Stimulated activated CD8-positive, alpha-beta memory T cell treated with anti-CD3 and anti-CD28 coated beads, Interleukin-15, amount 100 ng/mL, for 1 hour (primary cell): ENCODE results near the gene TWIST2.

Experiments
- DNase-seq: peaks from one replicate; pipeline ENCODE4 v3.0.0-alpha.2; 2020; ENCODE audit warnings: low read depth

TWIST2 gene

DNA sequence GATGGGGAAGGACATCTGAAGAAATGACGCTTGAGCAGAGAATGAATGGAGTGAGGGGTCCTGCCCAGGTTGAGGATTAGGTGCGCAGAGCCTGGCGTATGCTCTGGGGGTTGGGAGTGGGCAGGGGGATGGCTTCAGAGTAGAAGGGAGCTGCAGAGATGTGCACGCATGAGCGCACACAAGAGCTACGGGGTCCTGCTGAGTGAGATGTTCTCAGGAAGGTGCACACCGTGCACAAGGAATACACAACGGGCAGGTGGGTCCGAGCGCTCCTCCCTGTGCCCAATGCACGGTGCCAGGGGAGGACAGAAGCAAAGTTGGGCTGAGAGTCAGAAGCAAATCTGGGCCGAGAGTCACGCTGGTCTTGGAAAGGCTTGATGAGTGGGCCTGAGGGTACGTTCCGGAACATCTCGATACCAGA lies 25.5 kb downstream of the TWIST2 start:
- no peak for DNase-seq

DNA sequence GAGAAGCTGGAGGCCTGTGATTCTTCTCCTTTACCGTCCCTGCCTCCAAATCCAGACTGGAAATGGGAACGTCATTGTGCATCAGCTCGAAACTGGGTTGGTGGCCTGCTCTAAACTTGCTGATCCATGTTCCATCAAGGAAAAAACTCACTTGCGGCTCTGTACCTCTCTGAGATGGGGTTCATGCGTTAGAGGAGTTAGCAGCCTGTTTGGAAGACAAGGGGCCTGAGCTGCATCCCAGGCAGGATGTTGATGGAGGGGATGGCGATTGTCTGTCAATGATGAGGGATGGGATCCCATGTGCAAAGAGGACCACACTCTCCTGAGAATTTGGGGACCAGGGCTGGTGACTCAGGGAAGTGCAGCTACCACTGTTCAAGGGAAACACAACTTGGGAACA lies 26.0 kb downstream of the TWIST2 start:
- no peak for DNase-seq

DNA sequence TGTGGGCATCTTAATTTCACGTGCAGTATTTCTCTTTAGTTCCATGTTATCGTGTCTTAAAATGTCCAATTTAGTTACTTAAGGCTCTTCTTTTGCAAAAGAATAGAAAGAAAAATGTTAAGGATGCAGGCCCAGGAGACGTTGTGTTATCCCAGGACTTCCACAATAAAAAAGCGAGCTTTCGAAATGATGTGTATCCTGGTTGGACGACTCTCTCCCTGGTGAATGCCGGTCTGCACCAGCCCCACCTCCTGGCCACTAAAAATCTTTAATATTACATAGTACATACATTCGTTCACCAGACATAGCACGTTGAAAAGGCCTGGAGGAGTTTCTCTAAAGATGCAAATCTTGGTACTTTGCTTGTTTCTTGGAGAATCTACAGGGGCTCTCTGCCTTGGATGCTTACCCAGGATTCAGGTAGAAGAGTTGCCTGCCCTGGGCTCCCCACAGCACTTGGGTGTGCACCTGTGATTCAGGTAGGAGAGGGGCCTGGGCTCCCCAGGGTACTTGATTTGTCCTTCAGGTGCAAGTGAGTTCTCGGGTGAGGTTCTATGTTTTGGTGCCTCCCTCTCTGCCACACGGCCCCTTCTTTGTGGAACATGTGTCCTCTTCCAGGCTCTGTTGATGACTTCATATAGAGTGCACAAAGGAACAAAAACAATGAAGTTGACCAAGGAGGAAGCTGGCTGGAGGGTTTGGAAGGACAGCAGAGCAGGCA lies 26.6 kb downstream of the TWIST2 start:
- no peak for DNase-seq

DNA sequence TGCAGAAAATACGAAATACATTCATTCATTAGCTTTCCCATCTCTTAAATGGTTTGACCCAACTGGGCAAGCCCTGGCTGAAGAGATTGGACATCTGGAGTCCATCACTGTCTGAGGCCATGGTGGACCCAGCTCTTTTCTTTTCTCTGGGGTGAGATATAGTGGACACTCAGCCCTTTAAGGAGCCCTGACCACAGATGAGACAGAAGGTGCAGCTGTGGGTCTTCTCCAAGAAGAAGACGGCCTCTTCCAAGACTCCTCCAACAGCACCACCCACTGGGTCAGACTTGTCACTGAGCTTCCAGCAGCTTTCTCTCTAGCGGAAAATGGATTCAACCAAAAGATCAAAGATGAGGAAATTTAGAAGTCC lies 27.2 kb downstream of the TWIST2 start:
- no peak for DNase-seq

DNA sequence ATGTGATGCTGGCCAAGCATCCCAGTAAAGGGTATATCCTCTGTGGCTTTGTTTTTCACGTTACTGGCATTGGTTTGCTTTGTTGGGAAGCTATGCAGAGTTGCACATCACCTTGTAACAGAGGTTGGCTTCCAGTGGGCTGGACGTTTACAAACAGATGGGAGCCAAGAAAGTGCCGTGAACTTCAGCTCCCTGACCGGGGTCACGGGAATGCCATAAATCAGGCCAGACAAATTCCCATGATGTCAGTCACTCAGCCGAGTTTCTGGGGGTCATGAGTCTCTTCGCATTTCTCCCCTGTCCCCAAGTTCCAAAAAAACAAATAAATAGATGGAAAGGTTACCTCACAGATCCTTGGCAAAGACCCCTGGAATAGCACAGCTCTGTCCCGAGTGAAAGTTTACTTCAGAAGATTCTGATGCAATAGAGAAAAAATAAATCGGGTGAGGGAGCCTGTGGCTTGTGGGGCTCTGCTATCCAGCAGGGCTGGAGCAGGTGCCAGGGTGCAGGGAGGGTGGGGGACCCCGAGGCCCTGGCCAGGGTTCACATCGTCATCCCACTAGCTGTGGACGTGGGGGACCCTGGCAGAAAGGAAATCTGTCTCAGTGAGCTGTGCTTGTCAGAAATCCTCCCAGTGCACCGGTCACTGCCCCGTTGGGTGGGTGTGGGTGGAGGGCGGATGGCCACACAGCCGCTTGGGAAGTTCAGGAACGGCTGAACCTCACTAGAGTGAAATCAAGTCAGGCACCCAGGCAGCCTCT lies 27.8 kb downstream of the TWIST2 start:
- DNase-seq: no peak

DNA sequence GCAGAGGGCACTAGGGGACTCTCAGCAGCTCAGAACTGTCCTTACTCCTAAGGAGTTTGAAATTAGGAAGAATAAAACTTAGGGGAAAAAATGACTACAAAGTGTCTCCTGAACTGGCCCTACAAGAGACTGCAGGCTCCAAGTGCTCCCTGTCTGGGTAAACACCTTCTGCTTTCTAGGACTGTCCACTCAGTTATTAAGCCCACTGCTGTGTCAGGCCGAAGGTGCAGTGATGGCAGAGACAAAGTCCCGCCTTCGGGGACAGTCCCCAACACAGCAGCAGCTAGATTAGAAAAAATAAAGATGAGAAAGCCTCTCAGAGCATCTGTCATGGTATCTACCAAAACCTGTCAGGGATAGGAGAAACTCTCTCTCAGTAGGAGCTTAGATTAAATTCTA lies 28.3 kb downstream of the TWIST2 start:
- no peak for DNase-seq

DNA sequence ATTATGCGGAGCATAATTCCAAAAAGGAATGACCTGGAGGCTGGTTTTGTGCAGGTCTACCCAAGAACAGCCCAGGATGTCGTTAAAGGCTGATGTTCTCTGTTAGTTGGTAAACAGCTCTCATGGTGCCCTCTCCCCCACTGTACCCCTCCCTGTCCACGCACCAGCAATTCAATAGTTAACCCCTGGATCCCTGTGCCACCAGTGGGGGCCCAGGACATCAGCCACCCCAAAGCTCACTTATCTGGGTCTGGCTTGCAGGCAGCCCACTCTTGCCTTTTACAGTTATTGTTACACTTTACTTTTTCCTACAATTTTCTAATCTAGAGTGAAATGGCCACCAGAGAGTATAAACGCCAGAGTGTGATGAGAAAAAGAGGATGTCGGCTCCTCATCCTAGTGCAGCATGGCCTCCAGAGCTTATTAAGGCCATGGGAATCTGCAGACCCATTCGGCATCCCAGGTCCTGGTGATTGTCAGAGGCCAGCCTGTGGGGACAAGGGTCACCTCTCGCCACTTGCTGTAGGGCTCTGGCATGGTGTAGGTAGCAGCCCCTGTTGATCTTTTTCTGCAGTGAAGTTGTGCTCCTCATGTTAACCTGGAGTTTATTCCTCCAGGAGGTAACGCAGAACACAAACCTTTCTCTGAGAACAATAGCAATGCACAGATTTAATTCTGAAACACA lies 30.3 kb downstream of the TWIST2 start:
- DNase-seq: no peak

DNA sequence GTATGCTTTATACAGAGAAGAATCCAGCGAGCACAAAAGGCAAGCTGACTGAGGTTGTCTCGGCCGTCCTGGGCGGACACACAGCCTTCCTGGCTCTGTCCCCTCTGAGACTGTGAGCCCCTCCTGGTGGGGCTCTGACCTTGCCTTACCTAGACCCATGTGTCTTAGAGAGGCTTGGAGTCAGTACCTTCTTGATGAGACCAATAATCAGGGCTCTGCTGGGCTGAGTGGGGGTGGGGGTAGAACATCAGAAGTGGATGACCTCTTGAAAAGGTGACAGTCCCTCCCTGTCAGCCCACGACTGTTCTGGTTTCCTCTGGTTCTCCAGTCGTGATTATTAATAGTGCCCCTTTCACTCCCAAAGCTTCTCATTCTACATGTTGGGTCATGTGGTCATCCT lies 31.2 kb downstream of the TWIST2 start:
- DNase-seq: no peak

DNA sequence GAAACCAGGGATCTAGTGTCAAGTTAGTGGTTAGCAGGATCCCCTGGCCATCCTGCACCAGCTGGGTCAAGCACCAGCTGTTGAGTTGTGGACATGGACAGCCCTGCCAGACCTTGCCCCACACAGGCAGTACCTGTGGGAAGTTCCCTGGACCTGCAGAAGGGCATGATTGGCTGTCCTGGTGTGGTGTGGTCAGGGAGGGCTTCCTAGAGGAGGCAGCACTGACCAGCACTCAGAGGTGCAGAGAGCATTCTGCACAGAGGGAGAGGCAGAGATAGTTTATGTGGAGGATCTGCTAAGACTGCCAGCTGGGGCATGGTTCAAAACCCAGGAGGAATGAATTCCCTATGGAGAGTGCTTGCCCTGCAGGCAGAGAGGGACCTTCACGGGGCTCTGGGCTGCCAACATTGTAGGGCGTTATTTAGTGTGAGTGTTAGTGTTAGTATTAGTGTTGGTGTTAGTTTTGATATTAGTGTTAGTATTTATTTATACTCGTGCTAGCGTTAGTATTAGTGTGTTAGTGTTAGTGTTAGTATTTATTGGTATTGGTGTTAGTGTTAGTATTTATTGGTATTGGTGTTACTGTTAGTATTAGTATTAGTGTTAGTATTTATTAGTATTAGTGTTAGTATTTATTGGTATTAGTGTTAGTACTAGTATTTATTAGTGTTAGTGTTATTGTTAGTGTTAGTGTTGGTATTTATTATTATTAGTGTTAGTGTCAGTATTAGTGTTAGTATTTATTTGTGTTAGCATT lies 31.9 kb downstream of the TWIST2 start:
- DNase-seq: no peak

DNA sequence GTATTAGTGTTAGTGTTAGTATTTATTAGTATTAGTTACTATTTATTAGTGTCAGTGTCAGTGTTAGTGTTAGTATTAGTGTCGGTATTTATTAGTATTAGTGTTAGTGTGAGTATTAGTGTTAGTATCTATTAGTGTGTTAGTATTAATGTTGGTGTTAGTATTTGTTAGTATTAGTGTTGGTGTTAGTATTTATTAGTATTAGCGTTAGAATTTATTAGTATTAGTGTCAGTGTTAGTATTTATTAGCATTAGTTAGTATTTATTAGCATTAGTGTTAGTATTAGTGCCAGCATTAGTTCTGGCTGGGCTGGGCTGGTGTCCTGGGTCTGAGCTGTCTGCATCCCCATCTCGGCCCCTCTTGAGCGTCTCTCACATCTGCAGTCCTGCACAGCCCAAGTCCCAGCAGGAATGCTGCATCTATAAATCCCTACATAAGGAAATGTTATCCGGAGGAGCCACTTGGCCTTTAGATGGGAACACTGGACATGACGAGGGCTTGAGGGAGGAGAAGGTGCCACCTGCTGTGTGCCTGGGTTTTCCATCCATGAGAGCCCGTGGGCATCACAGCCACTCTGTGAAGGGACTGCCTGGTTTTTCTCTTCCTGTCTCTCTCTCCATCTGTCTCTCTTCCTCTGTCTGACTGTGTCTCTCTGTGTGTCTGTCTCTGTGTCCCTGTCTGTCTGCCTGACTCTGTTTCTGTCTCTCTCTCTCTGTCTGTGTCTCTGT lies 33.6 kb downstream of the TWIST2 start:
- DNase-seq: no peak

DNA sequence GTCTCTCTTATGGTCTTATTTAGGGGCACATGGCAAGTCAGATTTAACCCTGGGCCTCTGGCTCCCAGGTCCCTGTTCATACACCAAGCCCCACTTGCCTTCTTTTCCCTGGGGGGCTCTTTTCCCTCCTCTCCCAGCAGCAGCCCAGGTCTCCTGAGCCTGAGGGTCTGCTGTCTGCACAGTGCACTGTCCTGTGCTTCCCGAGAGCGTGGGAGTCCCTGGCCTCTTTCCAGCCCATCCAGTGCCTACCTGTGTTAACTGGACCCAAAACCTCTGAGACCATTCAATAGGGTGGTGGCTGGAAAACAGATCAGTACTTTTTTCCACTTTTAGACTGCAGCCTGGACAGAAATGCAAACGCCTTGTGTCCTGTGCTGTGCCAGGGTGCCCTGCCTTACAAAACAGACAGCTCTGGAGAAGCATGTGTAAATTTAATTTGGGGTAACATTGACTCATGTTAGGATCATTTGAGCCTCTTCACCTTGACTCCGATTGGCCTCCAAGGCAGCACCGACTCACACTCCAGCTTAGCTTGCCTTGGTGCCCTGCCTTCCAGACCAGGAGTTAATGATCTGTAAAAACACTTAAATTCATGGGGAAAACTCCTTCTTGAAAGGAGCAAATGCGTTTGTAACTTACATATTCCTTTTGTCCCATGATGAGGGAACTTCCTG lies 34.3 kb downstream of the TWIST2 start:
- no peak for DNase-seq

DNA sequence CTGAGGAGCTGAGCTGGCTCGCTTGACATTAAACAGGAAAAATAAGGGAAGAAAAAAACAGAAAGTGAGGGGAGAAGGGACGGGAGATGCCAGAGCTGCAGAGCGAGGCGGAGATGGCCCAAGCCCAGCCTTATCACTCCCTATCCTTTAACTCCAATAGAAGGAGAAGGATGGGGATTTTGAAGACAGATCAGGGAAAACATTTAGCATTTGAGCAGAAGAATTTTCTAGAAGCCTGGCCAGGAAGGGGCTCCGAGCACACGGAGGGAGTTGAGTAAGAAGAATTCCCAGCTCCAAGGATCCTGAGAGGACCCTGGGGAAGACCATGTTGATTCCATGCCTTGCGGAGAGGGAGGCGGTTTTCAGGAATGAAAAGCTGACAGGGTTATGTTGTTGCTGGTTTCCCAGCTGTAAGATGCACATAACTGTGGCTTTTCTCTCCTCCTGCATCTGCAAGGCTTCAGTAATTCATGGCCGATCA lies 35.6 kb downstream of the TWIST2 start:
- DNase-seq: no peak

DNA sequence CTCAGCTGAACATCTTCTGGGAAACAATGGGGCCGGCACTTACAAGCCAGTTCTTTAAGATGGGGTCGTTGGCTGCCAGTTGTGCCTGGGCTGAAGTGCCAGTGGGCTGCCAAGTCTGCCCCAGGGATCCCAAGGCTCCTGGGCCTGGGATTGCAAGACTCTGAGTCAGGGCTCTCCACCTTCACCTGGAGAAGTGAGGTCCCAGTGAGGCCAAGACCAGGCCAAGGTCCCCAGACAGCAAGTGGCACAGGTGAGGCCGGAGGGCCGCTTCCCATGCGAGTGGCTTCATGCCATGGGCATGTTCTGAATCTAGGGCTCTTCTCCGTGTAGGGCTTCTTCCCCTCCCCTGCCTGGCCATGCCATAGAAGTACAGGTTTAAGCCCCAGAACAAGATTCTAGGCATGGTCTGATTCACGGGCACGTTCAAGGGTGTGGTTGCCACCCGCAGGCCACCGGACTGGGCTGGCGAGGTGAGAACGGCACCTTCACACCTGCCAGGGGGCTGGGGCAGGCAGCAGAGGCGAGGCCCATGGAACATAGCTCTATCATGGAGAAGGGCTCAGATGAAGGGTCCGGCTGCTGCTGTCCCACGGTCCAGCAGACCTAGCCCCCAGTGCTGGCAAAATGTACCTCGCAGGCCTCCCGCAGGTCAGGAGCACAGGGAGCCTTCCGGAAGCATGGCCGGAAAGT lies 36.4 kb downstream of the TWIST2 start:
- no peak for DNase-seq

DNA sequence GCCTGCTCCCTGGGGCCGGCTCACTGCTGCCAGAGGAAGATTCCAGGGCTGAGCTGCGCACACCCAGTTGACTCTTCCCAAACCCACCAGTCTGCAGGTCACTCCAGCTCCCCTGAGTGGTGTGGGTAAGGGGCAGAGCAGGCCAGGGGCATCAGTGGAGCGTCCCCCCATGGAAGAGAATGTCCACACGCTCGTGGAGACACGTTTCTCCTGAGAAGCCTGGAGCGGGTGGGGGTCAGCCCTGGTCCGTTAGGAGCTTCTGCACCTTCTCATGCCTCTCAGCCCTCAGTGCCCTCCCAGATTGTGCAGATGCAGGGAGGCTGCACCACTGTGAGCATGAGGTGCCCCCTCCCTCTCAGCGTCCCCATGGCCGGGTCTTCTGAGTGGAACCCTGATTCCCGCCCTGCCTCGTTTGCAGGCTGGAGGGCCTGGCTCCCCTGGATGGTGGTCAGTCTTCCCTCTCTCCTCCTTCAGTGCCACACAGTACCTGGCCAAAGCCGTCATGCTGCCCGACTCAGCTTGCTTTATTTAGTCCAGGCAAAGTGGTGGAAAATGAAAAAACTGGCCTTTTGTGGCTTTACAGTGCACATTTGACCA lies 37.0 kb downstream of the TWIST2 start:
- DNase-seq: no peak

DNA sequence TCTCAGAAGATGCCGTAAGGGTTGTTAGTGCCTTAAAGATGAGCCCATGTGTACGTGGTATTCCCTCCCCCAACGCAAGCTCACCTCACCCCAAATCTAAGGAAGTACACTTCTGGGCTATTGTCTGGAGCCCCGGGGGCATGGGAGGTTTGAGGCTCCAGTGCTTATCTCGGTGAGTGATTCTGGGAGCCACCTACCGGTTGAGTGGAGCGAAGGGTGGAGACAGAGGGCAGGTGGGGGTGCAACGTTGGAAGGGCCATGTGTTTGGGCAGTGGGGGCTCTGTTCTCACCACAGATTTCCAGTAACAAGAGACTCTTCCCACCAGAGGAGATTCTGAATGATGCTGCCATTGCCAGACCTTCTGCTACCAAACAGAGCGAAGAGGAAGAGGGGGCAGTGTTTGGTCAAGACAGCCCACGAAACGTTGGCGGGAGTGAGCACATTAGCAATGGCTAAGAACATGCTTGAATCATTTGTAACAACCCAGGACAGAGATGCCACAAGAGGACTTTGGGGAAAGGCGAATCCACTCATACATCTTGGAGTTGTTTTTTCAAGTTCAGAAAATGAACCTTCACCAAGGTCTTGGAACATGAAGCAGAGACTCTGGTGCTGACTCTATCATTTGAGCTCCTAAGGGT lies 38.7 kb downstream of the TWIST2 start:
- no peak for DNase-seq

DNA sequence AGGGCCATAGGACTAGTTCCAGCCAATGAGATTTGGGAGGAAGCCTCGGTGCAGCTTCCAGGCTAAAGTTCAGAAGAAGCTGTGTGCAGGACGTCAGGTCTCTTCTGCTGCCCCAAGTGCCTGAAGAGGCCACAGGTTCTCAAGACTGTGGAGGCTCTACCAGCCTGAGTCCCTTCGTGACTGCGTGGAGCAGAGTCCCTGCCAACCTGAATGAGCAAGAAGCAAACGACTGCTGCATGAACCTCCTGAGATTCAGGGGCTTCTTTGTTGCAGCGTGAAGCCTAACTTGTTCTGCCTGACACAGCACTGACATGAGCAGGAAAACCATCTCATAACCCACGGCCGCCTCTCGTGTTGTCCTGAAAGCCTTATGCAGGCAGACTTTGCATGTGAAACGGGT lies 39.7 kb downstream of the TWIST2 start:
- no peak for DNase-seq

DNA sequence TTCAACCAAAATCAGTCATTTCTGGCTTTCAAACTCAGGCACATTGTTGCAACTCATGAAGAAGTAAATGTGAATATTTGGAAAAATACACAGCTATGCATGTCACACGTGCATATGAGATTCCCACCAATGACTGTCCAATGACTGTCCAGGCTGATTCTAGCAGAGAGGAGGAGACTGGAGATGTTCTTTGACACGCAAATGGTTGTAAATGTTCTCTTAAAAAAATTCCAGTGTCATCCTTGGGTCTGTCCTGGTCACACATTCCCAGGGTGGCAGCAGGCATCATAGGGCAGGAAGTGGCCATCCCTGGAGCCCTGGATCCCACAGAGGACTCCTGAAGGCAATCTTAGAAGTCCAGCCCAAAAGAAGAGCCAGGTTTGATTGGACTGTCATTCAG lies 40.9 kb downstream of the TWIST2 start:
- DNase-seq: no peak

DNA sequence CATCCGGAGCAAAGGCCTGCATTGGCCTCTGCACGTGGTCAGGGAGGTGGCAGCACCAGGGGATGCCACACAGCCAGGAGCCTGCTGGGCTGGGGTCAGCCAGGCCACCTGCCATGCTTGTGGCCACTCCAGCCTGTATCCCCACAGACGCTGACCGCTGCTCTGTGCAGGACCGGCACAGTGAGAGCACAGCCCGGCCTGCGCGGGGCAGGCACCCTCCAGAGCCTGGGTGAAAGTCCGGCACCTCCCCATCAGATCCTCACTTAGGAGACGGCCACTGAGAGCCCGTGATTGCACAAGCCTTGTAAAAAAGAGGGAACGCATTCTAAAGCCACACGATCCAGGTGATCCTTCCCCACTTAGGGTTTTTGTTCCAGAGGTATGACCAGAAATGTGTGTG lies 42.2 kb downstream of the TWIST2 start:
- DNase-seq: no peak

DNA sequence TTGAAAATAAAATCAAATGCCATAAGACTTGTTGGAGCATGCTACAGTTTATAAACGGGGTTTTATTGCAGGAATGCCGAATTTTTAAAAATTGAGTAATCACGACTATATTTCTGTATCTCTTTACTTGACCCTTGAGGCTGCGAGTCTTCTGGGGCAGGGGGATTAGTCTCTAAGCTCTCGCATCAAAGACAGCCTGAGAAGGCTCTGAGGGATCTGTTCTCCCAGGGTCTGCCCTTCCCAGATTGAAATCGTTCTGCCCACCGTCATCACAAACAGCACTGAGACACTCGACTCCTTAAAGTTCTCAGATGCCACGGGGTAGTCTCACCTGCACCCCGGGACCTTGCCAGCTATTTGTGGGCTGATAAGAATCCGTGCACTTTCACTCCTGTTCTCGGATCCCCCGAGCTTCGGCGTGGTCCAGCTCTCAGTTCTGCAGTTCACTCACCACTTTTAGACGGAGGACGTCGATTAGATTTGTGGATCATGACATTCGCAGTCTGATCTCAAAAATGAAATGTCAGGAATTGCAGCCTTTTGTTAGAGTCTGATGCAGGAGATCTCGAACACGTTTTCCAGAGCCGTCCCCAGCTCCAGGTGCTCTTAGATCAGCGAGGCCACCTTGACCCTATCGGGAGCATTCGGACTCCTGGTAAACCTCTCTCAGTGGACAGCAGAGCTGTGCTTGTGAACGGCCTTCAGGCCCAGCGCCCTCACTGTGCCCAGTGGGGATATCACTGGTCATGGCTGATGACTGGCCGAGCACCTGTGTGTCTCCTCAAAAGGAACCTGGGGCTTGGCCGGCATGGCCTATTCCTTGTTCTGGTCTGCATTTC lies 43.0 kb downstream of the TWIST2 start:
- DNase-seq: no peak
